Tibial artery (tissue), 4 donors: ENCODE measurements around the gene SOCS1.

Source experiments
- DNase-seq, 2 donors: peaks; one replicate each; pipeline ENCODE4 v3.0.0-alpha.2; 2019
- H3K27ac ChIP-seq, 2 donors: fragments of 200-600 bp; sonication (generic) in 1 of 2; 1 replicate in 1 of 2; 2 replicates in 1 of 2; pipeline ENCODE4 v1.5.1; 2018 to 2019; ENCODE audit warnings: mild to moderate bottlenecking in 1 of 2
- H3K27me3 ChIP-seq, 2 donors: fragments of 200-600 bp; sonication (generic) in 1 of 2; one replicate each; pipeline versions ENCODE4 v1.5.1 to v1.6.0; 2016 to 2019
- H3K36me3 ChIP-seq, 3 donors: fragments of 200-600 bp; sonication (generic) in 2 of 3; one replicate each; pipeline ENCODE4 v1.5.1; 2016 to 2019; ENCODE audit warnings: mild to moderate bottlenecking in 2 of 3
- H3K4me1 ChIP-seq, 4 donors: fragments of 200-600 bp; sonication (generic) in 2 of 4; 1 replicate in 3 of 4; 2 replicates in 1 of 4; pipeline ENCODE4 v1.5.1; 2016 to 2019
- H3K4me3 ChIP-seq, 2 donors: fragments of 200-600 bp; sonication (generic) in 1 of 2; 1 replicate in 1 of 2; 2 replicates in 1 of 2; pipeline ENCODE4 v1.5.1; 2018 to 2019; ENCODE audit warnings: mild to moderate bottlenecking in 2 of 2
- H3K9me3 ChIP-seq, 3 donors: fragments of 200-600 bp; sonication (generic) in 1 of 3; one replicate each; pipeline ENCODE4 v1.5.1; 2016 to 2019
- intact Hi-C: fragments of 100-400 bp; cut with DNase I; formaldehyde crosslinking; loops from one replicate; pipeline ENCODE4 v1.15.0; 2023; ENCODE audit warnings: low total_unique reads
- TF ChIP-seq, protein P1 (sequence below), 2 experiments: fragments of 200-600 bp in 1 of 2; fragments of 450-650 bp in 1 of 2; IDR thresholded peaks; one replicate each; pipeline ENCODE4 v1.5.1; 2017 to 2019; ENCODE audit warnings: antibody characterized with exemption in 2 of 2, mild to moderate bottlenecking in 1 of 2, moderate library complexity in 1 of 2

SOCS1 gene, protein sequence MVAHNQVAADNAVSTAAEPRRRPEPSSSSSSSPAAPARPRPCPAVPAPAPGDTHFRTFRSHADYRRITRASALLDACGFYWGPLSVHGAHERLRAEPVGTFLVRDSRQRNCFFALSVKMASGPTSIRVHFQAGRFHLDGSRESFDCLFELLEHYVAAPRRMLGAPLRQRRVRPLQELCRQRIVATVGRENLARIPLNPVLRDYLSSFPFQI

DNA sequence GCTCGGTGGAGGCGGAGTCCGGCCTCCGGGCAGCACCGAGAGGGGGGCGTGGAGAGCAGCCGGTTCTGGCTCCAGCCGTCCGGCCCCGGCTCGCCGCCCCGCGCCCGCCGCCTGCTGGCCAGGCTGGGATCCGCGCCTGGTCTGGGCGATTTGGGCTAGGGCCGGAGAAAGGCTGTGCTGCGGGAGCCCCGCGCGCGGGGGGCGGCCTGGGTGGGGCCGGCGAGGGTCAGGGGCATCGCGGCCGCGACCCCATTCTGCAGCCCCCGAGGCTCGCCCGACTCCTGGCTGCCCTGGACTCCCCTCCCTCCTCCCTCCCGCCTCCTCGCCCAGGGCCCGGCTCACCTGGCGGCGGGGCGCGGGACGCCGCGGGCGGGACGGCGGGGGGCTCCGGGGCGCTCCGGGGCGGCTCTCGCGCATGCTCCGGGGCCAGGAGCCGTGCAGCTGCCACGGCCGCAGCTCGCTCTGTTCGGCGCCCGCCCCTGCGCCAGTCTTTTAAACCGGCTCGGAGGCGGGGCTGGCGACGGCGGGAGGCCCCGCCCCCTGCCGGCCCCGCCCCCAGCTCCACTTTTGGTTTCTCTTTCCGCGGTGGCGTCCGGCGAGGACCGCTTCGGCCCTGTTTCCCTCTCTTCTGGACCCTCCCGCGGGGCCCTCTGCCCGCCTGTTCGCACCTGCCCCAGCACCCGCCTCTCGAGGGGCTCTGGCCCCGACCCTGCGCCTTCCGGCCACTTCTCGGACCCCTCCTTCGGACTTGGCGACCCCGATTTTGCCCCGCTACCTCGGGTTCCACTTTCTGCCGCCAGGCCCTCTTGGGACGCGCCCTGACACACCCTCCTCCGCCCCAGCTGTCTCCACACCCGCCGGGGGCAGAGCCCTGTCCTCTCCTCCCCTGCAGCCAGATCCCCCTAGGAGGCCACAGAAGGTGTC, at the start of gene SOCS1:
SOCS1 (minus strand) TSS at position 468 of the 924 bp plus-strand sequence. CDS start 726 bp downstream, outside the sequence.
- H3K9me3 ChIP-seq: no peaks in the 10 kb centered on the region
- H3K27me3 ChIP-seq: no peaks in the 10 kb centered on the region
- TF ChIP-seq, protein P1, sequence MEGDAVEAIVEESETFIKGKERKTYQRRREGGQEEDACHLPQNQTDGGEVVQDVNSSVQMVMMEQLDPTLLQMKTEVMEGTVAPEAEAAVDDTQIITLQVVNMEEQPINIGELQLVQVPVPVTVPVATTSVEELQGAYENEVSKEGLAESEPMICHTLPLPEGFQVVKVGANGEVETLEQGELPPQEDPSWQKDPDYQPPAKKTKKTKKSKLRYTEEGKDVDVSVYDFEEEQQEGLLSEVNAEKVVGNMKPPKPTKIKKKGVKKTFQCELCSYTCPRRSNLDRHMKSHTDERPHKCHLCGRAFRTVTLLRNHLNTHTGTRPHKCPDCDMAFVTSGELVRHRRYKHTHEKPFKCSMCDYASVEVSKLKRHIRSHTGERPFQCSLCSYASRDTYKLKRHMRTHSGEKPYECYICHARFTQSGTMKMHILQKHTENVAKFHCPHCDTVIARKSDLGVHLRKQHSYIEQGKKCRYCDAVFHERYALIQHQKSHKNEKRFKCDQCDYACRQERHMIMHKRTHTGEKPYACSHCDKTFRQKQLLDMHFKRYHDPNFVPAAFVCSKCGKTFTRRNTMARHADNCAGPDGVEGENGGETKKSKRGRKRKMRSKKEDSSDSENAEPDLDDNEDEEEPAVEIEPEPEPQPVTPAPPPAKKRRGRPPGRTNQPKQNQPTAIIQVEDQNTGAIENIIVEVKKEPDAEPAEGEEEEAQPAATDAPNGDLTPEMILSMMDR (IDR thresholded peaks at IDR 0.05): peak; percentile 90 to 96
- peak within 1 kb of the TSS; percentile 93 to 96 for H3K27ac ChIP-seq
- H3K4me1 ChIP-seq: peaks cover 0 to 52% (median 36%) of the 10 kb centered on the region in 4 donors
- intact Hi-C loops: loop anchor here (2.0 to 5.0 kb wide), 2 partner anchors 285 to 526 kb away; no protein-coding TSS in a partner anchor
- H3K36me3 ChIP-seq: no peaks in the 10 kb centered on the region
- peak within 1 kb of the TSS; percentile 73 to 81 for H3K4me3 ChIP-seq
- peak; percentile 74 to 91 for DNase-seq

DNA sequence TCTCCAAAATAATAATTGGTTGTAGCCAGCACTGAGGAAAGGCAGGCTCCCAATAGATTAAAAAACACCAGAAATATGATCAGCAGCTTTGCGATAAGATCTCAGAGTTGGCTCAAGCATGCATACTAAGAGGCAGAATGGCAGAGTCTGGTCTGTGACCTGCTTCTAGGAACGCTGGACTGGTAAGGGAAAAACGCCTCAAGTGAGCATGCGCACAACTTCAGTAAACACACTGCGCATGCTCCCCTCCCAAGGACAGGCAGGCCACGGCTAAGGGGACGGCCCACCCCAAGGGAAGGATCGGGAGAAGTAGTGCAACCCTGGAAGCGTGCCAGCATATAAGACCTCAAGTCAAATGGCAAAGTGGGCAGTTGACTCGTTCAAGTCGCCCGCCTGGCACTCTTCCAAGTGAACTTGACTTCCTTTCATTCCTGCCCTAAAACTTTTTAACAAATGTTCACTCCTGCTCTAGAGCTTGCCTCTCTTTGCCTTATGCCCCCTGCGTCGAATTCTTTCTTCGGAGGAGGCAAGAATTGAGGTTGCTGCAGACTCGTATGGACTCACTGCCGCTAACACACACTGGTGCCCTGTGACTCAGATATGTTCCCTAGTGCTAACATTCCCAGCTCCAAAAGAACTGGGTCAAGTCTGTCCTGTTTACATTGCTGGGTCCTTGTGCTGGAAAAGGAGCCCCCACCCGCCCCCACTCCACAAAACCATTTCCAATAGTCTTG, 47.6 kb upstream of the SOCS1 start:
- intact Hi-C loops: no loop called here
- no peak overlapping the region for H3K27ac ChIP-seq

DNA sequence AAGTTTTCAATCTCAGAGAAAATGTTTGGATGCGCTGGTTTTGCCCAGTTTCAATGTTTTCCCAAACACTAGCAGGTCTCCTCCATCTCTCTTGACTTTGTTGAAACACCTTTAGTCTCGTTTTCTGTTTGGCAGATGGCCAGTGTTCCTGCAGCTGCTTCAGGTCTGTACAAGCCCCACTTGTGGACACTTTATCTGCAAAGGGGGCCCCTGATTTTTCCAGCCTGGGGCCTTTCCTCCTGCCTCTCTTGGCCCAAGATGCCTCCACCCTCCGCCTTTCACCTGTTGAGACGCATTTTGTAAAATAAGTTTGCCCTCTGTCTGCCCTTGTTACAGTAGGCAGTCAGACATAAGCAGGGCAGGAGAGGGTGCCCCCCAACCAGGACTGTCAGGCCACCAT, 47.0 kb upstream of the SOCS1 start:
- Histone ChIP-seq H3K27ac (no peak overlapping the region), H3K4me1 (peaks cover 0 to 2% (median under 1%) of the 10 kb centered on the region in 4 donors), H3K27me3 (peaks cover 0 to 2% of the 10 kb centered on the region in 2 donors), H3K9me3 (no peaks in the 10 kb centered on the region), H3K36me3 (no peaks in the 10 kb centered on the region), H3K4me3 (no peak overlapping the region)
- intact Hi-C loops: no loop called here
- TF ChIP-seq, protein P1 (IDR thresholded peaks at IDR 0.05): no peak
- no peak for DNase-seq

More for the DNA sequence above, 47.6 kb upstream of the SOCS1 start:
- H3K27me3 ChIP-seq: peaks cover 0 to 2% of the 10 kb centered on the region in 2 donors
- DNase-seq: no peak
- no peaks in the 10 kb centered on the region for H3K36me3 ChIP-seq
- H3K9me3 ChIP-seq: no peaks in the 10 kb centered on the region
- no peak overlapping the region for H3K4me3 ChIP-seq
- TF ChIP-seq, protein P1 (IDR thresholded peaks at IDR 0.05): no peak
- H3K4me1 ChIP-seq: no peaks in the 10 kb centered on the region

DNA sequence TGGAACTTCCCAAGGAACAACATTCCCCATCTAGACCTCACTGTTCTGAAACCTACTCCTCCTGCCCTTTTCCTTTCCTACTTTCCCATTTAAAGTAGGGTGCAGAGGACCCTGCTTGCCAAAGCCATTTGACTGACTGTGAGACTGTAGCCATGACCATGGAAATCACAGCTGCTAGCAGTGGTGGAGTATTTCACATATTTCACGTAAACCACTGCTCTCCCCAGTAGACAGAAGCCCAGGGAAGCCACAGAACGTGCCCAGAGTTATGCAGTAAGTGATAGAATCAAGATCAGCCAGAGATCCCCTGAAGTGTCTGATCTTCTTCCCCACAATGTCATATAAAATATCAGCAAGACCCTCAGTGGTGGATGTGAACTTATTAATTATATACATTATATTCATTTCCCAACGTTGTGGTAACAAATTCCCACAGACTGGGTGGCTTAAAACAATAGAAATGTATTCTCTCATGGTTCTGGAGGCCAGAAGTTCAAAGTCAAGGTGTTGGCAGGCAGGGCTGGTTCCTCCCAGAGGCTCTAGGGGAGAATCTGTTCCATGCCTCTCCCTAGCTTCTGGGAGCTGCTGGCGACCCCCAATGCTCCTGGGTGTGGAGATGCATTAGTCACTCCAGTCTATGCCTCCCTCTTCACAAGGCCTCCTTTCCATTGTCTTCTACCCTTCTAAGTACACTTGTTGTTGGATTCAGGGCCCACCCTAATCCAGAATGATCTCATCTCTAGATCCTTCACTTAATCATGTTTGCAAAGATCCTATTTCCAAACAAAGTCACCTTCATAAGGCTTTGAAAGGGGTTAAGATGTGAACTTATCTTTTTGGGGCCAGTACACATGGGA, 45.9 kb upstream of the SOCS1 start:
- Histone ChIP-seq H3K27me3 (peaks cover 0 to 2% of the 10 kb centered on the region in 2 donors), H3K27ac (no peak overlapping the region), H3K4me3 (no peak overlapping the region), H3K4me1 (peaks cover 0 to 13% (median 10%) of the 10 kb centered on the region in 4 donors), H3K9me3 (no peaks in the 10 kb centered on the region), H3K36me3 (no peaks in the 10 kb centered on the region)
- DNase-seq: no peak
- TF ChIP-seq, protein P1 (IDR thresholded peaks at IDR 0.05): no peak
- intact Hi-C loops: no loop called here

DNA sequence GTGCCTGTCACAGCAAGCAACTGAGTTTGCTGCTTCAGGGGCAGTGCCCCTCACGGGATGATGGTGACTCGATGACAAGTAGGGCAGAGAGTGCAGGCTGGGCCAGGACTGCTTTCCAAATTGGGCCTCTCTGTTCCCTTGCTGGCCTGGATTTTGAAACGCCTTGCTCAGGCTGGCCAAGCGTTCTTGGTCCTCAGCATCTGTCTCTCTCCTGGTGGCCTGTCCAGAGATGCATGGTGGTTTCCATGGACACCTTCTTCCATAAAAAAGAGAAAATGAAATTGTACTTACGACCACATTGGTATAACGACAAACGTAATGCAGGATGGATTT, 44.5 kb upstream of the SOCS1 start:
- intact Hi-C loops: no loop called here
- no peak for DNase-seq
- TF ChIP-seq, protein P1 (IDR thresholded peaks at IDR 0.05): no peak

More for the DNA sequence above, 44.5 kb upstream of the SOCS1 start:
- Histone ChIP-seq H3K9me3 (no peaks in the 10 kb centered on the region), H3K36me3 (no peaks in the 10 kb centered on the region), H3K4me1 (peaks cover 0 to 17% (median 10%) of the 10 kb centered on the region in 4 donors), H3K27me3 (no peaks in the 10 kb centered on the region), H3K27ac (no peak overlapping the region), H3K4me3 (no peak overlapping the region)
